Measurements from ENCODE around the gene PDPN.

The PDPN gene

GRCh38 chr1:13584876-13585611, 1.4 kb downstream of the PDPN start:
- no CpG with 5 or more reads among the region's 11 CpGs for WGBS, 2 donors (ENCODE audit: extremely low coverage in 2 of 2, insufficient read length in 2 of 2, insufficient replicate concordance in 1 of 2)
- peak overlapping the region in 1 of 2 donors; percentile 96 for H3K4me3 ChIP-seq (ENCODE audit: low read length in 2 of 2)

GRCh38 chr1:13585612-13585991, 2.0 kb downstream of the PDPN start:
- H3K14ac ChIP-seq (ENCODE audit: low read length), result no peak overlapping the region
- H3K18ac ChIP-seq (ENCODE audit: low read length), result no peak overlapping the region
- H4K91ac ChIP-seq (ENCODE audit: low read depth, low read length, poor library complexity), result no peak overlapping the region
- no peak overlapping the region for H2AK5ac ChIP-seq (ENCODE audit: low read depth, low read length)
- peaks cover 22 to 26% of the 10 kb centered on the region in 2 donors for H3K4me1 ChIP-seq (ENCODE audit: control insufficient read depth in 2 of 2, insufficient read depth in 1 of 2, low read depth in 1 of 2, low read length in 2 of 2)
- WGBS, 2 donors (ENCODE audit: extremely low coverage in 2 of 2, insufficient read length in 2 of 2, insufficient replicate concordance in 1 of 2), result no CpG with 5 or more reads among the region's 9 CpGs
- H2BK120ac ChIP-seq (ENCODE audit: low read depth, low read length), result no peak overlapping the region
- H3K4me3 ChIP-seq (ENCODE audit: low read length in 2 of 2), result peak overlapping the region in 1 of 2 donors; percentile 96
- H3K27me3 ChIP-seq (ENCODE audit: control insufficient read depth in 3 of 3, insufficient read depth in 3 of 3, low read depth in 1 of 3, low read length in 3 of 3), result peaks cover 0 to 7% (median 0%) of the 10 kb centered on the region in 3 experiments
- H3K36me3 ChIP-seq (replicated peaks in 1 of 2; ENCODE audit: control insufficient read depth in 2 of 2, insufficient read depth in 2 of 2, low read length in 2 of 2), result peaks cover 0 to 20% of the 10 kb centered on the region in 2 donors
- H2BK12ac ChIP-seq (ENCODE audit: low read length), result no peak overlapping the region
- no peaks in the 10 kb centered on the region for H3K79me1 ChIP-seq (ENCODE audit: low read depth, low read length)
- H3K9ac ChIP-seq (ENCODE audit: low read depth, low read length, poor library complexity), result no peak overlapping the region
- H4K8ac ChIP-seq (ENCODE audit: low read depth, low read length), result no peak overlapping the region
- H3K9me3 ChIP-seq (replicated peaks in 1 of 2; ENCODE audit: control insufficient read depth in 2 of 2, insufficient read depth in 1 of 2, low read depth in 1 of 2, low read length in 2 of 2), result no peaks in the 10 kb centered on the region
- peak overlapping the region; percentile 48 for H2AFZ ChIP-seq (ENCODE audit: low read length)
- H3K4me2 ChIP-seq (ENCODE audit: insufficient read depth, low read length, poor library complexity, severe bottlenecking), result peak overlapping the region; percentile 27
- H2BK15ac ChIP-seq (ENCODE audit: low read length), result no peak overlapping the region
- no peak overlapping the region for H3K23ac ChIP-seq (ENCODE audit: low read depth, low read length, poor library complexity)
- no peak overlapping the region for H3K27ac ChIP-seq (replicated peaks; ENCODE audit: low read length)
- DNase-seq (ENCODE audit: low spot score), result no peak
- H2BK5ac ChIP-seq (ENCODE audit: low read length), result no peak overlapping the region
- H3K4ac ChIP-seq (ENCODE audit: low read length), result no peak overlapping the region

More at GRCh38 chr1:13584876-13585611, 1.4 kb downstream of the PDPN start:
- no peak for DNase-seq (ENCODE audit: low spot score)
- H3K18ac ChIP-seq (ENCODE audit: low read length), result no peak overlapping the region
- H2BK15ac ChIP-seq (ENCODE audit: low read length), result no peak overlapping the region
- H3K27ac ChIP-seq (replicated peaks; ENCODE audit: low read length), result no peak overlapping the region
- H3K4me1 ChIP-seq (ENCODE audit: control insufficient read depth in 2 of 2, insufficient read depth in 1 of 2, low read depth in 1 of 2, low read length in 2 of 2), result peaks cover 22 to 26% of the 10 kb centered on the region in 2 donors
- peaks cover 0 to 7% (median 0%) of the 10 kb centered on the region in 3 experiments for H3K27me3 ChIP-seq (ENCODE audit: control insufficient read depth in 3 of 3, insufficient read depth in 3 of 3, low read depth in 1 of 3, low read length in 3 of 3)
- H2AFZ ChIP-seq (ENCODE audit: low read length), result peak overlapping the region; percentile 91
- H3K36me3 ChIP-seq (replicated peaks in 1 of 2; ENCODE audit: control insufficient read depth in 2 of 2, insufficient read depth in 2 of 2, low read length in 2 of 2), result peaks cover 0 to 18% of the 10 kb centered on the region in 2 donors
- H2BK5ac ChIP-seq (ENCODE audit: low read length), result no peak overlapping the region
- H3K9ac ChIP-seq (ENCODE audit: low read depth, low read length, poor library complexity), result no peak overlapping the region
- no peak overlapping the region for H2BK120ac ChIP-seq (ENCODE audit: low read depth, low read length)
- H3K79me1 ChIP-seq (ENCODE audit: low read depth, low read length), result no peaks in the 10 kb centered on the region
- H3K14ac ChIP-seq (ENCODE audit: low read length), result no peak overlapping the region
- no peak overlapping the region for H3K4ac ChIP-seq (ENCODE audit: low read length)
- H3K9me3 ChIP-seq (replicated peaks in 1 of 2; ENCODE audit: control insufficient read depth in 2 of 2, insufficient read depth in 1 of 2, low read depth in 1 of 2, low read length in 2 of 2), result no peaks in the 10 kb centered on the region
- H3K23ac ChIP-seq (ENCODE audit: low read depth, low read length, poor library complexity), result no peak overlapping the region
- no peak overlapping the region for H4K91ac ChIP-seq (ENCODE audit: low read depth, low read length, poor library complexity)
- H3K4me2 ChIP-seq (ENCODE audit: insufficient read depth, low read length, poor library complexity, severe bottlenecking), result peak overlapping the region; percentile 91
- no peak overlapping the region for H2AK5ac ChIP-seq (ENCODE audit: low read depth, low read length)
- no peak overlapping the region for H2BK12ac ChIP-seq (ENCODE audit: low read length)
- H4K8ac ChIP-seq (ENCODE audit: low read depth, low read length), result no peak overlapping the region

- WGBS, 2 donors (ENCODE audit: extremely low coverage in 2 of 2, insufficient read length in 2 of 2, insufficient replicate concordance in 1 of 2), result no CpG with 5 or more reads among the region's 7 CpGs
- Histone ChIP-seq H3K27ac (replicated peaks; ENCODE audit: low read length) (no peak overlapping the region), H2BK120ac (ENCODE audit: low read depth, low read length) (no peak overlapping the region)
Measured at GRCh38 chr1:13586001-13586400, 2.4 kb downstream of the PDPN start.

GRCh38 chr1:13587256-13588030, 3.8 kb downstream of the PDPN start:
- no peak overlapping the region for H2AFZ ChIP-seq (ENCODE audit: low read length)
- peak overlapping the region; percentile 88 for H4K8ac ChIP-seq (ENCODE audit: low read depth, low read length)

More at GRCh38 chr1:13586001-13586400, 2.4 kb downstream of the PDPN start:
- peak overlapping the region in 1 of 2 donors; percentile 96 for H3K4me3 ChIP-seq (ENCODE audit: low read length in 2 of 2)
- H3K4me1 ChIP-seq (ENCODE audit: control insufficient read depth in 2 of 2, insufficient read depth in 1 of 2, low read depth in 1 of 2, low read length in 2 of 2), result peaks cover 22 to 26% of the 10 kb centered on the region in 2 donors
- H2BK15ac ChIP-seq (ENCODE audit: low read length), result no peak overlapping the region
- no peak overlapping the region for H3K4me2 ChIP-seq (ENCODE audit: insufficient read depth, low read length, poor library complexity, severe bottlenecking)
- H4K91ac ChIP-seq (ENCODE audit: low read depth, low read length, poor library complexity), result no peak overlapping the region
- H2BK12ac ChIP-seq (ENCODE audit: low read length), result no peak overlapping the region
- H3K14ac ChIP-seq (ENCODE audit: low read length), result no peak overlapping the region
- H3K9ac ChIP-seq (ENCODE audit: low read depth, low read length, poor library complexity), result no peak overlapping the region
- H3K36me3 ChIP-seq (replicated peaks in 1 of 2; ENCODE audit: control insufficient read depth in 2 of 2, insufficient read depth in 2 of 2, low read length in 2 of 2), result peaks cover 0 to 21% of the 10 kb centered on the region in 2 donors
- no peaks in the 10 kb centered on the region for H3K79me1 ChIP-seq (ENCODE audit: low read depth, low read length)
- peak overlapping the region; percentile 48 for H2AFZ ChIP-seq (ENCODE audit: low read length)
- DNase-seq (ENCODE audit: low spot score), result no peak
- H3K23ac ChIP-seq (ENCODE audit: low read depth, low read length, poor library complexity), result no peak overlapping the region
- H3K9me3 ChIP-seq (replicated peaks in 1 of 2; ENCODE audit: control insufficient read depth in 2 of 2, insufficient read depth in 1 of 2, low read depth in 1 of 2, low read length in 2 of 2), result no peaks in the 10 kb centered on the region
- no peak overlapping the region for H3K18ac ChIP-seq (ENCODE audit: low read length)
- no peak overlapping the region for H2AK5ac ChIP-seq (ENCODE audit: low read depth, low read length)
- no peak overlapping the region for H3K4ac ChIP-seq (ENCODE audit: low read length)
- H4K8ac ChIP-seq (ENCODE audit: low read depth, low read length), result no peak overlapping the region
- H3K27me3 ChIP-seq (ENCODE audit: control insufficient read depth in 3 of 3, insufficient read depth in 3 of 3, low read depth in 1 of 3, low read length in 3 of 3), result peaks cover 0 to 7% (median 0%) of the 10 kb centered on the region in 3 experiments
- H2BK5ac ChIP-seq (ENCODE audit: low read length), result no peak overlapping the region

More at GRCh38 chr1:13587256-13588030, 3.8 kb downstream of the PDPN start:
- Histone ChIP-seq H3K79me1 (ENCODE audit: low read depth, low read length) (no peaks in the 10 kb centered on the region), H3K9me3 (replicated peaks in 1 of 2; ENCODE audit: control insufficient read depth in 2 of 2, insufficient read depth in 1 of 2, low read depth in 1 of 2, low read length in 2 of 2) (no peaks in the 10 kb centered on the region), H3K18ac (ENCODE audit: low read length) (no peak overlapping the region), H4K91ac (ENCODE audit: low read depth, low read length, poor library complexity) (no peak overlapping the region), H3K36me3 (replicated peaks in 1 of 2; ENCODE audit: control insufficient read depth in 2 of 2, insufficient read depth in 2 of 2, low read length in 2 of 2) (peaks cover 0 to 34% of the 10 kb centered on the region in 2 donors), H3K23ac (ENCODE audit: low read depth, low read length, poor library complexity) (no peak overlapping the region), H3K27me3 (ENCODE audit: control insufficient read depth in 3 of 3, insufficient read depth in 3 of 3, low read depth in 1 of 3, low read length in 3 of 3) (peaks cover 0 to 5% (median 0%) of the 10 kb centered on the region in 3 experiments), H2BK12ac (ENCODE audit: low read length) (no peak overlapping the region), H3K4me2 (ENCODE audit: insufficient read depth, low read length, poor library complexity, severe bottlenecking) (no peak overlapping the region), H3K4me1 (ENCODE audit: control insufficient read depth in 2 of 2, insufficient read depth in 1 of 2, low read depth in 1 of 2, low read length in 2 of 2) (peaks cover 20 to 22% of the 10 kb centered on the region in 2 donors), H2AK5ac (ENCODE audit: low read depth, low read length) (no peak overlapping the region), H2BK120ac (ENCODE audit: low read depth, low read length) (no peak overlapping the region), H3K14ac (ENCODE audit: low read length) (no peak overlapping the region), H3K4ac (ENCODE audit: low read length) (no peak overlapping the region), H2BK5ac (ENCODE audit: low read length) (no peak overlapping the region), H3K27ac (replicated peaks; ENCODE audit: low read length) (no peak overlapping the region), H3K4me3 (ENCODE audit: low read length in 2 of 2) (no peak overlapping the region), H3K9ac (ENCODE audit: low read depth, low read length, poor library complexity) (no peak overlapping the region), H2BK15ac (ENCODE audit: low read length) (no peak overlapping the region)
- DNase-seq (ENCODE audit: low spot score), result no peak
- WGBS, 2 donors (ENCODE audit: extremely low coverage in 2 of 2, insufficient read length in 2 of 2, insufficient replicate concordance in 1 of 2), result no CpG with 5 or more reads among the region's 9 CpGs

Measured in neuronal stem cell (in vitro differentiated cells).